Measurements from ENCODE around the gene NXNL1.

DNA sequence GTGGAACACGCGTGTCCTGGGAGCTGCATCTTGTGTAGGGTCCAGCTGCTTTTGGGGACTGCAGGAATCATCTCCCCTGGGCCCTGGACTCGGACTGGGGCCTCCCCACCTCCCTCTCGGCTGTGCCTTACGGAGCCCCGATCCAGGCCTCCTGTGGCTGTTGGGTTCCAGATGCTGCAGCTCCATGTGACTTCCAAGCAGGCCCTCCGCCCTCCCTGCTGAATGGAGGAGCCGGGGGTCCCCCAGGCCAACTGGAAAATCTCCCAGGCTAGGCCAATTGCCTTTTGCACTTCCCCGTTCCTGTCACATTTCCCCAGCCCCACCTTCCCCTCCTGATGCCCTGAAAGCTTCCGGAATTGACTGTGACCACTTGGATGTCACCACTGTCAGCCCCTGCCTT lies 44.5 kb upstream of the NXNL1 start:
- TF ChIP-seq, protein P1, sequence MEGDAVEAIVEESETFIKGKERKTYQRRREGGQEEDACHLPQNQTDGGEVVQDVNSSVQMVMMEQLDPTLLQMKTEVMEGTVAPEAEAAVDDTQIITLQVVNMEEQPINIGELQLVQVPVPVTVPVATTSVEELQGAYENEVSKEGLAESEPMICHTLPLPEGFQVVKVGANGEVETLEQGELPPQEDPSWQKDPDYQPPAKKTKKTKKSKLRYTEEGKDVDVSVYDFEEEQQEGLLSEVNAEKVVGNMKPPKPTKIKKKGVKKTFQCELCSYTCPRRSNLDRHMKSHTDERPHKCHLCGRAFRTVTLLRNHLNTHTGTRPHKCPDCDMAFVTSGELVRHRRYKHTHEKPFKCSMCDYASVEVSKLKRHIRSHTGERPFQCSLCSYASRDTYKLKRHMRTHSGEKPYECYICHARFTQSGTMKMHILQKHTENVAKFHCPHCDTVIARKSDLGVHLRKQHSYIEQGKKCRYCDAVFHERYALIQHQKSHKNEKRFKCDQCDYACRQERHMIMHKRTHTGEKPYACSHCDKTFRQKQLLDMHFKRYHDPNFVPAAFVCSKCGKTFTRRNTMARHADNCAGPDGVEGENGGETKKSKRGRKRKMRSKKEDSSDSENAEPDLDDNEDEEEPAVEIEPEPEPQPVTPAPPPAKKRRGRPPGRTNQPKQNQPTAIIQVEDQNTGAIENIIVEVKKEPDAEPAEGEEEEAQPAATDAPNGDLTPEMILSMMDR (IDR thresholded peaks at IDR 0.05), result no peak
- TF ChIP-seq POLR2AphosphoS5 (IDR thresholded peaks at IDR 0.05), result no peak

Data from transverse colon (tissue), 4 donors.